ENCODE results near the gene ZMIZ2.
"Not testable (repeated sequence)": the region's sequence is repeated elsewhere in the genome, so short reads cannot be mapped to it uniquely, and the experiment has no call there.

The ZMIZ2 gene

DNA sequence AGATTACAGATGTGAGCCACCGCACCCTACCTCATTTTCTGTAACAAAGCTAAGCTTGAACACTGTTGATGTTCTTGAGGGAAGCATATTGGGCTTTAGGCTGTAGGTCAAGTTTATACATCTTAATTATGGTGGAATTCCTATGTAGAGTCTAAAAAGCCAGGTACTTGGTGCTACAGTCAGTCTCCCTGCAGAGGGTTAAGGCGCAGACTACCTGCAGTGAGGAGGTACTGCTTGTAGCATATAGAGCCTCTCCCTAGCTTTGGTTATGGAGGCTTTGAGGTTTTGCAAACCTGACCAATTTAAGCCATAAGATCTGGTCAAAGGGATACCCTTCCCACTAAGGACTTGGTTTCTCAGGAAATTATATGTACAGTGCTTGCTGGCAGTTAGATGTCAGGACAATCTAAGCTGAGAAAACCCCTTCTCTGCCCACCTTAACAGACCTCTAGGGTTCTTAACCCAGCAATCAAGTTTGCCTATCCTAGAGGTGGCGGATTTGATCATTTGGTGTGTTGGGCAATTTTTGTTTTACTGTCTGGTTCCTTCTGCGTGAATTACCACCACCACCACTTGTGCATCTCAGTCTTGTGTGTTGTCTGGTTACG lies 53.9 kb downstream of the ZMIZ2 start:
- DNase-seq: no peak

- DNase-seq: not testable (repeated sequence)
Measured at GRCh38 chr7:44803828-44804519, 55.3 kb downstream of the ZMIZ2 start.

- DNase-seq: no peak
Measured at GRCh38 chr7:44805950-44806349, 57.3 kb downstream of the ZMIZ2 start.

- no peak for DNase-seq
Measured at GRCh38 chr7:44808914-44809393, 60.3 kb downstream of the ZMIZ2 start.

- DNase-seq: peak in 1 of 5 experiments; percentile 14
Measured at GRCh38 chr7:44811093-44811492, 62.4 kb downstream of the ZMIZ2 start.

DNA sequence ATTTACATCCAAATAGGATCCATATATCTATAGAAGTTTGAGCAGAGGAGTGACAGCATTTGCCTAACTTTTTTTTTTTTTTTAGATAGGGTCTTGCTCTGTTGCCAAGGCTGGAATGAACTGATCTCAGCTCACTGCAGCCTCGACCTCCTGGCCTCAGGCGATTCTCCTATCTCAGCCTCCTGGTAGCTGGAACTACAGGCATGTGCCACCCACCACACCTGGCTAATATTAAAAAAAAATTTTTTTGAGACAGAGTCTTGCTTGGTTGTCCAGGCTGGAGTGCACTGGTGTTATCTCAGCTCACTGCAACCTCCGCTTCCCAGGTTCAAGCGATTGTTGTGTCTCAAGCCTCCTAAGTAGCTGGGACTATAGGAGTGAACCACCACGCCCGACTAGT lies 62.9 kb downstream of the ZMIZ2 start:
- no peak for DNase-seq

DNA sequence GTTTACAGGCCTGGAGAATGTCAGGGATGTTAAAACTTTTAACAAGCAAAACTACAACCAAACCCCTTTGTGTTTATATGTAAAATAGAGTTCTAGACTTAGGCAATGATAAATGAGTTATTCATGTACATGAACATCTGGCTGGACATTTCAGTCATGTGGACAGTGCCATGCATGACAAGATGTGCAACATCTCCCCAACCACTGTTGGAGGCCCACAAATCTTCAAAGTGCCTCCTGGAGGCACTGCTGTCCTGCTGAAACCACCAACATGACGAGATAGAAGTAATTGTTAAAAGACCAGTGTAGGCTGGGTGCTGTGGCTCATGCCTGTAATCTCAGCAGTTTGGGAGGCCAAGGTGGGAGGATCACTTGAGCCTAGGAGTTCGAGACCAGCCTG lies 66.3 kb downstream of the ZMIZ2 start:
- DNase-seq: peak in 1 of 5 experiments; percentile 24

- no peak for DNase-seq
Measured at GRCh38 chr7:44819292-44819691, 70.6 kb downstream of the ZMIZ2 start.
